Small intestine (tissue), 7 donors: ENCODE data around the gene TOM1L1. TPM values are rescaled to one million over a fixed set of nuclear protein-coding genes. Genes with fewer than 3 reads are reported as not detected.

Source experiments
- DNase-seq, 2 donors: peaks; one replicate each; pipeline versions ENCODE4 v3.0.0 to v3.0.0-alpha.2; 2013
- FAIRE-seq: peaks from 2 replicates; lab custom pipeline; 2012; peaks lifted over from hg19 to GRCh38; lab: Jason Lieb, UNC
- H3K27ac ChIP-seq, 3 donors: one replicate each; pipeline ENCODE4 v1.5.1; 2013; ENCODE audit warnings: low read length in 2 of 3, mild to moderate bottlenecking in 2 of 3, control low read depth in 1 of 3, inconsistent platforms in 1 of 3, low read depth in 1 of 3, moderate library complexity in 1 of 3
- H3K27me3 ChIP-seq, 3 donors: one replicate each; pipeline ENCODE4 v1.6.1; 2013; ENCODE audit warnings: low read length in 3 of 3, inconsistent platforms in 1 of 3; ENCODE audit not compliant: control insufficient read depth in 3 of 3, insufficient read depth in 3 of 3
- H3K36me3 ChIP-seq, 3 donors: one replicate each; pipeline ENCODE4 v1.6.1; 2013; ENCODE audit warnings: low read length in 3 of 3, inconsistent platforms in 1 of 3, low read depth in 1 of 3, mild to moderate bottlenecking in 1 of 3, moderate library complexity in 1 of 3; ENCODE audit not compliant: control insufficient read depth in 3 of 3, insufficient read depth in 2 of 3
- H3K4me1 ChIP-seq, 3 donors: one replicate each; pipeline ENCODE4 v1.6.1; 2013; ENCODE audit warnings: low read length in 2 of 3, inconsistent platforms in 1 of 3, low read depth in 1 of 3, mild to moderate bottlenecking in 1 of 3, moderate library complexity in 1 of 3; ENCODE audit not compliant: control insufficient read depth in 3 of 3, insufficient read depth in 2 of 3
- H3K4me3 ChIP-seq, 3 donors: one replicate each; pipeline ENCODE4 v1.5.1; 2013; ENCODE audit warnings: low read length in 3 of 3, control low read depth in 1 of 3, inconsistent platforms in 1 of 3, low read depth in 1 of 3, mild to moderate bottlenecking in 1 of 3, moderate library complexity in 1 of 3
- H3K9me3 ChIP-seq, 2 donors: one replicate each; pipeline ENCODE4 v1.6.1; 2013; ENCODE audit warnings: low read depth in 1 of 2, low read length in 1 of 2; ENCODE audit not compliant: control insufficient read depth in 2 of 2, insufficient read depth in 1 of 2
- WGBS, 3 donors: extraction: QIAGEN DNeasy Blood & Tissue Kit; methylation state at CpG; one replicate each; pipeline ENCODE4 v1.1.7; 2013; 5-methylcytosine and 5-hydroxymethylcytosine counted together
- polyA plus RNA-seq, 4 donors: library from polyadenylated mRNA; stranded (reverse) in 3 of 4; unstranded in 1 of 4; fragments of 200-250 nt in 3 of 4; fragments of 120-200 nt in 1 of 4; gene quantifications; one replicate each; pipeline versions ENCODE4 v1.2.1 to v1.2.3, GENCODE V29; 2013
- donor health status: healthy with polysubstance abuse.
- donor health status: control.
- donor health status: control.
- donor health status: Bipolar disorder and iron deficiency.
- donor health status: healthy.

TOM1L1 gene
- polyA plus RNA-seq, 4 donors = 57.2 to 120 (median 98.0) TPM

DNA sequence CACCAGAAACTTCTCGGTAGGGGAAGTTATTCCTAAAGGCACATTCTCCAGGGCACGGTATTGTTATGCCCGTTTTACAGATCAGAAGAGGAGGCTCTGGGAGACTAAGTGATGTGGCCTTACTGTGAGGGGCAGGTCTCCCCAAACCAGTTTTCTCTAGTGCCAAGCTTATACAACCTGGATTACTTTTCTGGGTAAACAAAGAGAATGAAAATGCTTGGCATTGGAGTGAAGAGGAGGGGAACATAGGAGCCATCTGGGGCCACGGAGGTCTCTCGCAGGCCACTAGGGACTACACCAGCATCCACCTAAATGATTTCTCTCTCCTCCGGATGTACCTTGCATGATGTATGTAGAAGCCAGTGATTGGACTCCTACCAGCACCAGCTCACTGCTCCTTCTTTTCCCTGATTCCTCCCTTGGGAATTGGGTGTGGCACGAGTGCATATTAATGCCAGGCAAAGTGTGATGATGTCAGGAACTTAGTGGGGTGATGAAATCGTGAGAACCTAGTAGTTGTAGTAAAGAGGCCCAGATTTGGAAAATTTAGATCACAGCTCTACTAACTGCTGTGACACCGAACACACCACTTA lies 674 bp downstream of the TOM1L1 start:
- Histone ChIP-seq H3K36me3 (peaks cover 0 to 6% (median 0%) of the 10 kb centered on the region in 3 donors), H3K4me3 (peak overlapping the region in 2 of 3 donors; percentile 10 to 79), H3K27ac (peak overlapping the region in 2 of 3 donors; percentile 79 to 85), H3K9me3 (no peaks in the 10 kb centered on the region), H3K27me3 (peaks cover 0 to 2% (median 2%) of the 10 kb centered on the region in 3 donors), H3K4me1 (peaks cover 3 to 13% (median 3%) of the 10 kb centered on the region in 3 donors)
- 13 to 46% (median 28%) methylated on average over 9 of the region's 9 CpGs for WGBS, 3 donors
- DNase-seq (peak; percentile 76 to 90), FAIRE-seq (no peak)

DNA sequence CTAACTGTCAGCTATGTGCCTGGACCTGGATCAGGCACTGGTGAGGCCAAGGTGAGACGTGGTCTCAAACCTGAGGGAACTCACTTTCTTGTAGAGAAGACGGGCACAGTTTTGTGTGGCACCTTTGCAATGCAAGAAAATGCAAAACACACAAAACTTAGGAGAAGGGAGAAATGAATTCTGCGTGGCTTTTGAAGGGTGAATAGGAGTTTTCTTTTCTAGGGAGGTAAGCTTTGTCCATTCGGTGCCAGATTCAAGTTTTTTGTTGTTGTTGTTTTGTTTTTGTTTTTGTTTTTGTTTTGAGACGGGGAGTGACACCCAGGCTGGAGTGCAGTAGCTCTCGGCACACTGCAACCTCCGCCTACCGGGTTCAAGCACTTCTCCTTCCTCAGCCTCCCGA lies 1.4 kb downstream of the TOM1L1 start:
- H3K27me3 ChIP-seq = peaks cover 0 to 2% (median 2%) of the 10 kb centered on the region in 3 donors
- 27 to 76% (median 40%) methylated on average over 9 of the region's 9 CpGs for WGBS, 3 donors
- DNase-seq (peak in 1 of 2 donors; percentile 6), FAIRE-seq (no peak)
- H3K36me3 ChIP-seq = peaks cover 0 to 6% (median 0%) of the 10 kb centered on the region in 3 donors
- H3K9me3 ChIP-seq = no peaks in the 10 kb centered on the region
- peak overlapping the region in 2 of 3 donors; percentile 79 to 85 for H3K27ac ChIP-seq
- H3K4me1 ChIP-seq = peaks cover 3 to 18% (median 3%) of the 10 kb centered on the region in 3 donors
- peak overlapping the region in 1 of 3 donors; percentile 79 for H3K4me3 ChIP-seq

DNA sequence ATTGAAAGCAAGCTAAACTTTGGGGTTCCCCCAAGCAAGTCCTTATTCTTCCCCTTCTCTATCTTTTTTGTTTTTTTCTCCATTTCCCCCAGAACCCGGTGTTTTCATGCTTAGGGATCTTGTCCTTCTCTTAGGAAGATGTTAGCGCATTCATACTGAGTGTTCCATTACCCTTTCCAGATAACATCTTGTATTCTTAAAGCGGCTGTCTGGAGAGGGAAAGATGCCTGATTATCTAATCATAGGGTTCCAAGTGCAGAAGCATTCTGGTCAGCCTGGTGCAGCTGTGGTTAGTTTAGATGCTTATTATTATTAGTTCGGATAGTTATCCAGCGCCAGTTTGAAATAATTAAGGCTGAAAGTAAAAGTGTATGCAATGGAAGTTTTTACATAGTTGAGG lies 2.0 kb downstream of the TOM1L1 start:
- Histone ChIP-seq H3K27ac (peak overlapping the region in 1 of 3 donors; percentile 85), H3K4me3 (no peak overlapping the region), H3K36me3 (peaks cover 0 to 6% (median 0%) of the 10 kb centered on the region in 3 donors), H3K9me3 (no peaks in the 10 kb centered on the region), H3K27me3 (peaks cover 0 to 2% (median 2%) of the 10 kb centered on the region in 3 donors), H3K4me1 (peaks cover 3 to 24% (median 3%) of the 10 kb centered on the region in 3 donors)
- 19 to 55% (median 33%) methylated on average over 5 of the region's 5 CpGs for WGBS, 3 donors
- DNase-seq (peak in 1 of 2 donors; percentile 60), FAIRE-seq (no peak)

DNA sequence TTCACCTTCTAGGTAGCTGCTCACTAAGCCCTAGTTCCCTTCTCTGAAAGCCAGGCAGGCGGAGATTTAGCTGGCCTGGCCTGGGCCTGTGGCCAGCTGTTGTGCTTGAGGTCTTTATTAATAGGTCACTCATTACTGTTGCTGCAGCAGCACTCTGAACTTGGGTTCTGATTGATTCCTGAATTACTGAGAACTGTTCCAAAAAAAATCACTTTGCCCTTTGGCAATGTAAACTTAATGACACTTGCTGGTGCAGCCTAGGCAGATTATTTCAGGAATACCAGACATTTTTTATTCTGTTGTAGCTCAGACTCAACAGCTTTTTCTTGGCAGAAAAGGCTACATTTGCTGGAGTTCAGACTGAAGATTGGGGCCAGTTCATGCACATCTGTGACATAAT lies 2.7 kb downstream of the TOM1L1 start:
- no peak overlapping the region for H3K27ac ChIP-seq

DNA sequence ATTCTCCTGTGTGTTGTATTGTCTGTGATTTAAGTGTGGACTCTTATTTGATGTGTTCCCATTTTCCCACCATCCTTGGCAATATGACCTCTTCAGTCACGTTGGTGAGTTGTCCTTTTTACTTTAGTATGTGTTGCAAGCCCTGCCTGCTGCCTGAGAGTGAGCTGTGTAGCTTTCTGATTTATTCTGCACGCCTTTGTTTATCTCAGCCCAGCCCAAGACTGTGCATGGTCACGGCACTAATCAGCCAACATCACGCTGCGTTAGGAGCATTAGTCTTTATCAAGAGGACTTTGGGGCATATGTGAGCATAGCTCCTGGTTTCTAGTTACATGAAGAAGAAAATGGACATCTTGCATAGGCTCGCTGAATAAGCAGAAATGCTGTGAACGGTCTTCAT lies 6.0 kb downstream of the TOM1L1 start:
- Histone ChIP-seq H3K9me3 (no peaks in the 10 kb centered on the region), H3K27ac (peak overlapping the region; percentile 22 to 73 (median 69)), H3K27me3 (no peaks in the 10 kb centered on the region), H3K4me1 (peaks cover 3 to 25% (median 8%) of the 10 kb centered on the region in 3 donors), H3K4me3 (no peak overlapping the region), H3K36me3 (peaks cover 0 to 17% (median 0%) of the 10 kb centered on the region in 3 donors)
- WGBS, 3 donors = 14 to 60% (median 34%) methylated on average over 7 of the region's 7 CpGs
- no peak for FAIRE-seq
- peak; percentile 58 to 87 for DNase-seq

More for the DNA sequence above, 2.7 kb downstream of the TOM1L1 start:
- H3K4me1 ChIP-seq = peaks cover 3 to 30% (median 8%) of the 10 kb centered on the region in 3 donors
- WGBS, 3 donors = 0 to 40% (median 37%) methylated on average over 1 of the region's 1 CpG
- peaks cover 0 to 2% (median 2%) of the 10 kb centered on the region in 3 donors for H3K27me3 ChIP-seq
- FAIRE-seq (no peak), DNase-seq (peak; percentile 58 to 87)
- H3K4me3 ChIP-seq = no peak overlapping the region
- H3K36me3 ChIP-seq = peaks cover 0 to 9% (median 0%) of the 10 kb centered on the region in 3 donors
- no peaks in the 10 kb centered on the region for H3K9me3 ChIP-seq

DNA sequence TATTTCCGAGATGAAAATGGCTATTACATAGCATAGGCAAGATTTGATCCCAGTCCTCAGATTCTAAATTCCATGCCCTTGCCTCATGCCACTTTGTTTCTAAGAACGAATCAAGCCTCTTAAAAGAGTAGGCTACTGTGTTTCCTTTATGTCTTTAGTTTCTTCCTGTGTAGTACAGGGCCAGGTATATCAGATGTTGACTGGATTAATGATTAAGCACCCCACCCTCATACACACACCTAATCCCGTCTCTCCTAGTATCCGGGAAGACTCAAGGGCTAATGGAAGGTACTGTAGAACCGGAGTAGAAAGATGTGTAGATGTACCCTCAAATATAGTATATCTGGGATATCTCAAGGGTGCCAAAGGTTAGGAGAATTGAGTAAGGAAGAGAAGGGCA lies 6.7 kb downstream of the TOM1L1 start:
- peak; percentile 63 to 88 for DNase-seq
- H3K27ac ChIP-seq = peak overlapping the region; percentile 17 to 73 (median 69)

DNA sequence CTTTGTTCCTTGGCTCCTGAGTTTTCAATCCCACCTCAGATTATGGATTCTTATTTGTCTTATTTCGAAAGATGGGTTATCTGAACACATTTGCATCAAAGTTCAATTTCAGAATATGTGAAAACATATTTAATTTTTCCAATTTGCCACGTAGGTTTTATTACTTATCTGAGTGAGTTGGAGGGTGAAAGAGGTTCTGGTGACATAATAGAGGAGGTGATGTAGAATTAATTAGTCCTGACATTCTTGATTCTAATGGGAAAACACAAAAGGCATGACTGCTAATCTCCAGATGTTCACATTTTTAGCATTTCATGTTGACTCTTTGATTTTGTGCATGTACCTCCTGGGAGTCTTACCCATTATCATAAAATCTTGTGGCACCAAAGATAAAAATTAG lies 9.1 kb downstream of the TOM1L1 start:
- no peak overlapping the region for H3K4me3 ChIP-seq
- WGBS, 3 donors = 65 to 76% (median 73%) methylated on average over 2 of the region's 2 CpGs
- H3K36me3 ChIP-seq = peaks cover 0 to 24% (median 12%) of the 10 kb centered on the region in 3 donors
- DNase-seq (no peak), FAIRE-seq (no peak)
- no peak overlapping the region for H3K27ac ChIP-seq
- peaks cover 0 to 22% (median 8%) of the 10 kb centered on the region in 3 donors for H3K4me1 ChIP-seq
- no peaks in the 10 kb centered on the region for H3K27me3 ChIP-seq
- no peaks in the 10 kb centered on the region for H3K9me3 ChIP-seq

More for the DNA sequence above, 6.7 kb downstream of the TOM1L1 start:
- no peak for FAIRE-seq
- 15 to 67% (median 25%) methylated on average over 5 of the region's 5 CpGs for WGBS, 3 donors
- Histone ChIP-seq H3K27me3 (no peaks in the 10 kb centered on the region), H3K4me3 (no peak overlapping the region), H3K9me3 (no peaks in the 10 kb centered on the region), H3K4me1 (peaks cover 3 to 24% (median 8%) of the 10 kb centered on the region in 3 donors), H3K36me3 (peaks cover 0 to 17% (median 0%) of the 10 kb centered on the region in 3 donors)

DNA sequence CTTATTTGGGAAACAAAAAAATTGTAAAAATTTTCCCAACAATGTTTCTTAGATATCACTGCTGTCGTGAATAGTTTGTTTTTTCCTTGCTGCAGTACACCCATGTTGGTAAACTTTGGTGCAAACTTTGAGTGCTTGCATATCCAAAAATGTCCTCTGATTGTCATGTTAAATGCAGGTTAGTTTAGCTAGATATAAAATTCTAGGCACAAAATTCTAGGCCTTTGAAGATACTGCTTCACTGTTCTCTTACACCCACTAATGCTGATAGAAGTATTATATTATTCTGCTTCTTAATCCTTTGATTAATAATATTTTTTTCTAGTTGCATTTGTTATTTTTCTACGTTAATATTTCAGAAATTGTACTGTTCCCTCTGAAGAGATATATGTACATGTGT lies 16.1 kb downstream of the TOM1L1 start:
- Histone ChIP-seq H3K27me3 (no peaks in the 10 kb centered on the region), H3K27ac (no peak overlapping the region), H3K4me3 (no peak overlapping the region), H3K9me3 (no peaks in the 10 kb centered on the region), H3K4me1 (no peaks in the 10 kb centered on the region), H3K36me3 (peaks cover 0 to 33% (median 27%) of the 10 kb centered on the region in 3 donors)
- 82 to 93% (median 88%) methylated on average over 2 of the region's 2 CpGs for WGBS, 3 donors
- FAIRE-seq (no peak), DNase-seq (no peak)
